ENCODE measurements around the gene TOE1. TPM values are rescaled to one million over a fixed set of nuclear protein-coding genes. Genes with fewer than 3 reads are reported as not detected.

TOE1 gene
- total RNA-seq, 1 donor from 2014 or later: 4.3 TPM

GRCh38 chr1:45327644-45328515 lies 12.1 kb upstream of the TOE1 start:
- H3K9ac ChIP-seq (ENCODE audit: low read length): no peak overlapping the region
- peaks cover 7% of the 10 kb centered on the region for H3K4me1 Mint-ChIP-seq (ENCODE audit: low read depth, unreplicated experiment)
- no peak overlapping the region for H3K4me3 ChIP-seq (ENCODE audit: insufficient read depth, low read depth, low read length)
- no peaks in the 10 kb centered on the region for H4K20me1 ChIP-seq (ENCODE audit: insufficient read depth, low read length)
- peaks cover 2% of the 10 kb centered on the region for H3K27me3 Mint-ChIP-seq (ENCODE audit: low read depth, unreplicated experiment)
- H3K27ac ChIP-seq (ENCODE audit: low read depth, low read length): no peak overlapping the region
- TF ChIP-seq, protein P1, sequence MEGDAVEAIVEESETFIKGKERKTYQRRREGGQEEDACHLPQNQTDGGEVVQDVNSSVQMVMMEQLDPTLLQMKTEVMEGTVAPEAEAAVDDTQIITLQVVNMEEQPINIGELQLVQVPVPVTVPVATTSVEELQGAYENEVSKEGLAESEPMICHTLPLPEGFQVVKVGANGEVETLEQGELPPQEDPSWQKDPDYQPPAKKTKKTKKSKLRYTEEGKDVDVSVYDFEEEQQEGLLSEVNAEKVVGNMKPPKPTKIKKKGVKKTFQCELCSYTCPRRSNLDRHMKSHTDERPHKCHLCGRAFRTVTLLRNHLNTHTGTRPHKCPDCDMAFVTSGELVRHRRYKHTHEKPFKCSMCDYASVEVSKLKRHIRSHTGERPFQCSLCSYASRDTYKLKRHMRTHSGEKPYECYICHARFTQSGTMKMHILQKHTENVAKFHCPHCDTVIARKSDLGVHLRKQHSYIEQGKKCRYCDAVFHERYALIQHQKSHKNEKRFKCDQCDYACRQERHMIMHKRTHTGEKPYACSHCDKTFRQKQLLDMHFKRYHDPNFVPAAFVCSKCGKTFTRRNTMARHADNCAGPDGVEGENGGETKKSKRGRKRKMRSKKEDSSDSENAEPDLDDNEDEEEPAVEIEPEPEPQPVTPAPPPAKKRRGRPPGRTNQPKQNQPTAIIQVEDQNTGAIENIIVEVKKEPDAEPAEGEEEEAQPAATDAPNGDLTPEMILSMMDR (IDR thresholded peaks at IDR 0.05; ENCODE audit: insufficient read depth, low read depth, low read length): no peak
- TF ChIP-seq EZH2 (IDR thresholded peaks at IDR 0.05; ENCODE audit: insufficient read depth, low read length): no peak
- peak overlapping the region; percentile 88 for H3K4me2 ChIP-seq (ENCODE audit: low read length)
- H3K27ac Mint-ChIP-seq (ENCODE audit: unreplicated experiment): no peak overlapping the region
- no peak for FAIRE-seq
- no peaks in the 10 kb centered on the region for H3K9me3 Mint-ChIP-seq (ENCODE audit: unreplicated experiment)
- no peaks in the 10 kb centered on the region for H3K36me3 ChIP-seq (ENCODE audit: insufficient read depth, low read length)
- H3K27me3 ChIP-seq (ENCODE audit: insufficient read depth, low read length): no peaks in the 10 kb centered on the region
- peaks cover 10% of the 10 kb centered on the region for H3K4me1 ChIP-seq (ENCODE audit: insufficient read depth, low read length)
- peaks cover 4% of the 10 kb centered on the region for H3K36me3 Mint-ChIP-seq (ENCODE audit: low read depth, unreplicated experiment)
- no peak for DNase-seq (ENCODE audit: low read depth)
- H3K4me3 Mint-ChIP-seq (ENCODE audit: unreplicated experiment): peak overlapping the region; percentile 27
- no peaks in the 10 kb centered on the region for H3K9me3 ChIP-seq (ENCODE audit: insufficient read depth, low read depth, low read length)
- H2AFZ ChIP-seq (ENCODE audit: low read depth, low read length): peak overlapping the region; percentile 90
- no peaks in the 10 kb centered on the region for H3K79me2 ChIP-seq (ENCODE audit: insufficient read depth, low read length)

GRCh38 chr1:45328680-45329079 lies 11.3 kb upstream of the TOE1 start:
- H2AFZ ChIP-seq (ENCODE audit: low read depth, low read length): no peak overlapping the region
- H3K27ac ChIP-seq (ENCODE audit: low read depth, low read length): no peak overlapping the region
- H3K9me3 Mint-ChIP-seq (ENCODE audit: unreplicated experiment): no peaks in the 10 kb centered on the region
- H3K27ac Mint-ChIP-seq (ENCODE audit: unreplicated experiment): no peak overlapping the region
- no peaks in the 10 kb centered on the region for H3K36me3 ChIP-seq (ENCODE audit: insufficient read depth, low read length)
- H4K20me1 ChIP-seq (ENCODE audit: insufficient read depth, low read length): no peaks in the 10 kb centered on the region
- H3K9me3 ChIP-seq (ENCODE audit: insufficient read depth, low read depth, low read length): no peaks in the 10 kb centered on the region
- TF ChIP-seq, protein P1 (IDR thresholded peaks at IDR 0.05; ENCODE audit: insufficient read depth, low read depth, low read length): no peak
- TF ChIP-seq EZH2 (IDR thresholded peaks at IDR 0.05; ENCODE audit: insufficient read depth, low read length): no peak
- no peak overlapping the region for H3K9ac ChIP-seq (ENCODE audit: low read length)
- H3K79me2 ChIP-seq (ENCODE audit: insufficient read depth, low read length): no peaks in the 10 kb centered on the region
- DNase-seq (ENCODE audit: low read depth) (no peak), FAIRE-seq (no peak)
- no peak overlapping the region for H3K4me3 Mint-ChIP-seq (ENCODE audit: unreplicated experiment)
- peaks cover 2% of the 10 kb centered on the region for H3K27me3 Mint-ChIP-seq (ENCODE audit: low read depth, unreplicated experiment)
- no peaks in the 10 kb centered on the region for H3K27me3 ChIP-seq (ENCODE audit: insufficient read depth, low read length)
- H3K4me3 ChIP-seq (ENCODE audit: insufficient read depth, low read depth, low read length): no peak overlapping the region
- no peak overlapping the region for H3K4me2 ChIP-seq (ENCODE audit: low read length)
- peaks cover 4% of the 10 kb centered on the region for H3K36me3 Mint-ChIP-seq (ENCODE audit: low read depth, unreplicated experiment)
- H3K4me1 ChIP-seq (ENCODE audit: insufficient read depth, low read length): peaks cover 10% of the 10 kb centered on the region
- peaks cover 7% of the 10 kb centered on the region for H3K4me1 Mint-ChIP-seq (ENCODE audit: low read depth, unreplicated experiment)

GRCh38 chr1:45329445-45329844 lies 10.5 kb upstream of the TOE1 start:
- Mint-ChIP-seq H3K27me3 (ENCODE audit: low read depth, unreplicated experiment) (peaks cover 2% of the 10 kb centered on the region), H3K9me3 (ENCODE audit: unreplicated experiment) (no peaks in the 10 kb centered on the region), H3K4me3 (ENCODE audit: unreplicated experiment) (no peak overlapping the region), H3K4me1 (ENCODE audit: low read depth, unreplicated experiment) (peaks cover 9% of the 10 kb centered on the region), H3K36me3 (ENCODE audit: low read depth, unreplicated experiment) (peaks cover 4% of the 10 kb centered on the region), H3K27ac (ENCODE audit: unreplicated experiment) (no peak overlapping the region)
- Histone ChIP-seq H3K36me3 (ENCODE audit: insufficient read depth, low read length) (no peaks in the 10 kb centered on the region), H3K9ac (ENCODE audit: low read length) (no peak overlapping the region), H4K20me1 (ENCODE audit: insufficient read depth, low read length) (no peaks in the 10 kb centered on the region), H3K27me3 (ENCODE audit: insufficient read depth, low read length) (no peaks in the 10 kb centered on the region), H3K4me3 (ENCODE audit: insufficient read depth, low read depth, low read length) (no peak overlapping the region), H3K9me3 (ENCODE audit: insufficient read depth, low read depth, low read length) (no peaks in the 10 kb centered on the region), H3K4me2 (ENCODE audit: low read length) (no peak overlapping the region), H3K27ac (ENCODE audit: low read depth, low read length) (no peak overlapping the region), H3K79me2 (ENCODE audit: insufficient read depth, low read length) (no peaks in the 10 kb centered on the region), H2AFZ (ENCODE audit: low read depth, low read length) (no peak overlapping the region), H3K4me1 (ENCODE audit: insufficient read depth, low read length) (peaks cover 10% of the 10 kb centered on the region)
- DNase-seq (ENCODE audit: low read depth): no peak
- no peak for TF ChIP-seq EZH2 (IDR thresholded peaks at IDR 0.05; ENCODE audit: insufficient read depth, low read length)
- TF ChIP-seq, protein P1 (IDR thresholded peaks at IDR 0.05; ENCODE audit: insufficient read depth, low read depth, low read length): no peak
- FAIRE-seq: no peak
